GM23338 (cell line): ENCODE results near the gene PCP2. TPM values are rescaled to one million over a fixed set of nuclear protein-coding genes. Genes with fewer than 3 reads are reported as not detected.
A peak's percentile ranks its signal among the peaks of the same experiment; 100 is the strongest.

Experiments
- ATAC-seq: fragments of 200-7000 bp; cut with Tn5 transposase; 3 replicates; pipeline ENCODE4 v1.9.1; 2020
- DNase-seq: peaks from one replicate; pipeline ENCODE4 v3.0.0-alpha.2; 2015; ENCODE audit warnings: low spot score
- H2AFZ ChIP-seq: fragments of 200-600 bp; sonication (generic); 2 replicates; pipeline ENCODE4 v1.8.0; 2016; ENCODE audit warnings: antibody characterized with exemption, mild to moderate bottlenecking, moderate library complexity
- H3F3A ChIP-seq: fragments of 200-600 bp; sonication (generic); replicated peaks from 2 replicates; pipeline ENCODE4 v1.8.0; 2017; ENCODE audit warnings: antibody characterized with exemption, mixed run types, low read depth
- H3K27ac ChIP-seq: fragments of 200-600 bp; sonication (generic); 2 replicates; pipeline ENCODE4 v1.6.1; 2016; ENCODE audit warnings: low read depth
- H3K27me3 ChIP-seq: fragments of 200-600 bp; sonication (generic); 2 replicates; pipeline ENCODE4 v1.8.0; 2016; ENCODE audit warnings: mild to moderate bottlenecking, mixed run types, moderate library complexity; ENCODE audit not compliant: insufficient read depth
- H3K36me3 ChIP-seq: fragments of 200-600 bp; sonication (generic); 2 replicates; pipeline ENCODE4 v1.8.0; 2016; ENCODE audit warnings: mild to moderate bottlenecking; ENCODE audit not compliant: insufficient read depth
- H3K4me1 ChIP-seq: fragments of 200-600 bp; sonication (generic); 2 replicates; pipeline ENCODE4 v1.8.0; 2016; ENCODE audit warnings: mild to moderate bottlenecking, moderate library complexity; ENCODE audit not compliant: insufficient read depth
- H3K4me2 ChIP-seq: fragments of 200-600 bp; sonication (generic); 2 replicates; pipeline ENCODE4 v1.7.1; 2017; ENCODE audit warnings: mixed run types
- H3K4me3 ChIP-seq: fragments of 200-600 bp; sonication (generic); 2 replicates; pipeline ENCODE4 v1.6.1; 2016; ENCODE audit warnings: mixed run types
- H3K79me2 ChIP-seq: fragments of 200-600 bp; sonication (generic); replicated peaks from 2 replicates; pipeline ENCODE4 v1.8.0; 2017; ENCODE audit warnings: mild to moderate bottlenecking; ENCODE audit not compliant: insufficient read depth
- H3K9me2 ChIP-seq: fragments of 200-600 bp; sonication (generic); 2 replicates; pipeline ENCODE4 v1.8.0; 2017; ENCODE audit not compliant: insufficient read depth
- H4K20me1 ChIP-seq: fragments of 200-600 bp; sonication (generic); replicated peaks from 2 replicates; pipeline ENCODE4 v1.8.0; 2017; ENCODE audit warnings: mild to moderate bottlenecking; ENCODE audit not compliant: insufficient read depth
- H3K27ac Mint-ChIP-seq: 2 replicates; pipeline ENCODE4 v1.8.0; 2020; ENCODE audit warnings: inconsistent platforms, mild to moderate bottlenecking, moderate library complexity, mixed read lengths
- H3K27me3 Mint-ChIP-seq: 3 replicates; pipeline ENCODE4 v1.8.0; 2022; ENCODE audit warnings: low read depth, mild to moderate bottlenecking, moderate library complexity, mixed read lengths, inconsistent platforms; ENCODE audit not compliant: insufficient read depth, poor library complexity
- H3K36me3 Mint-ChIP-seq: 3 replicates; pipeline ENCODE4 v1.8.0; 2021; ENCODE audit warnings: low read depth, mild to moderate bottlenecking, inconsistent platforms, moderate library complexity, mixed read lengths
- H3K4me1 Mint-ChIP-seq: 3 replicates; pipeline ENCODE4 v1.8.0; 2020; ENCODE audit warnings: mild to moderate bottlenecking, inconsistent platforms, mixed read lengths
- H3K4me3 Mint-ChIP-seq: 3 replicates; pipeline ENCODE4 v1.8.0; 2021; ENCODE audit warnings: moderate library complexity, mild to moderate bottlenecking, inconsistent platforms, mixed read lengths
- H3K9me3 Mint-ChIP-seq: 3 replicates; pipeline ENCODE4 v1.8.0; 2020; ENCODE audit warnings: moderate library complexity, mild to moderate bottlenecking, inconsistent platforms, mixed read lengths
- CREB1 ChIP-seq: fragments of 250-450 bp; sonication (Bioruptor Pico); IDR thresholded peaks from 2 replicates; pipeline ENCODE4 v1.5.0; 2020; ENCODE audit warnings: low read depth, mild to moderate bottlenecking, moderate library complexity
- ETS1 ChIP-seq: IDR thresholded peaks from 2 replicates; pipeline ENCODE4 v1.6.1; 2016; ENCODE audit warnings: antibody characterized with exemption
- EZH2phosphoT487 ChIP-seq: fragments of 200-600 bp; sonication (generic); IDR thresholded peaks from one replicate; pipeline ENCODE4 v1.8.1; 2018; ENCODE audit warnings: antibody characterized with exemption; ENCODE audit not compliant: unreplicated experiment
- JUNB ChIP-seq: IDR thresholded peaks from one replicate; pipeline ENCODE4 v1.6.1; 2016; ENCODE audit warnings: antibody characterized with exemption; ENCODE audit not compliant: unreplicated experiment
- NANOG ChIP-seq: IDR thresholded peaks from 2 replicates; pipeline ENCODE4 v1.6.1; 2016; ENCODE audit warnings: antibody characterized with exemption, borderline replicate concordance
- POLR2AphosphoS5 ChIP-seq: IDR thresholded peaks from 2 replicates; pipeline ENCODE4 v1.6.1; 2016; ENCODE audit warnings: antibody characterized with exemption, low read depth
- STAT1 ChIP-seq: IDR thresholded peaks from one replicate; pipeline ENCODE4 v1.6.1; 2016; ENCODE audit warnings: antibody characterized with exemption; ENCODE audit not compliant: unreplicated experiment
- ZNF114 ChIP-seq: fragments of 250-450 bp; sonication (Bioruptor Pico); IDR thresholded peaks from 2 replicates; pipeline ENCODE4 v1.5.0; 2020; ENCODE audit warnings: mild to moderate bottlenecking, moderate library complexity
- ZNF331 ChIP-seq: fragments of 250-450 bp; sonication (Bioruptor Pico); IDR thresholded peaks from 2 replicates; pipeline ENCODE4 v1.5.0; 2020; ENCODE audit warnings: low read depth, mild to moderate bottlenecking, moderate library complexity
- polyA plus RNA-seq: library from polyadenylated mRNA; unstranded; fragments of >200 nt; fragmentation: Nextera tagmentation; extraction: Ambion mirVana; gene quantifications from 2 replicates; pipeline ENCODE4 v1.2.1, GENCODE V29; 2016
- total RNA-seq: library from RNA; depleted of rRNA; stranded (reverse); fragments of >200 nt; shearing (Covaris generic); gene quantifications from 2 replicates; pipeline ENCODE4 v1.2.3, GENCODE V29; 2014
- TF ChIP-seq, protein P1 (sequence below): IDR thresholded peaks from one replicate; pipeline ENCODE4 v1.6.1; 2018; ENCODE audit warnings: antibody characterized with exemption; ENCODE audit not compliant: unreplicated experiment
- TF ChIP-seq, protein P2 (sequence below), 2 experiments: fragments of 200-600 bp in 1 of 2; sonication (generic) in 1 of 2; conservative IDR thresholded peaks; 2 replicates each; pipeline versions ENCODE4 v1.5.1 to v1.6.1; 2016 to 2017; ENCODE audit warnings: antibody characterized with exemption in 2 of 2, low read depth in 2 of 2, mild to moderate bottlenecking in 2 of 2, moderate library complexity in 1 of 2

The PCP2 gene
- total and polyA plus RNA-seq, 2 experiments from 2014 or later, result not detected

DNA sequence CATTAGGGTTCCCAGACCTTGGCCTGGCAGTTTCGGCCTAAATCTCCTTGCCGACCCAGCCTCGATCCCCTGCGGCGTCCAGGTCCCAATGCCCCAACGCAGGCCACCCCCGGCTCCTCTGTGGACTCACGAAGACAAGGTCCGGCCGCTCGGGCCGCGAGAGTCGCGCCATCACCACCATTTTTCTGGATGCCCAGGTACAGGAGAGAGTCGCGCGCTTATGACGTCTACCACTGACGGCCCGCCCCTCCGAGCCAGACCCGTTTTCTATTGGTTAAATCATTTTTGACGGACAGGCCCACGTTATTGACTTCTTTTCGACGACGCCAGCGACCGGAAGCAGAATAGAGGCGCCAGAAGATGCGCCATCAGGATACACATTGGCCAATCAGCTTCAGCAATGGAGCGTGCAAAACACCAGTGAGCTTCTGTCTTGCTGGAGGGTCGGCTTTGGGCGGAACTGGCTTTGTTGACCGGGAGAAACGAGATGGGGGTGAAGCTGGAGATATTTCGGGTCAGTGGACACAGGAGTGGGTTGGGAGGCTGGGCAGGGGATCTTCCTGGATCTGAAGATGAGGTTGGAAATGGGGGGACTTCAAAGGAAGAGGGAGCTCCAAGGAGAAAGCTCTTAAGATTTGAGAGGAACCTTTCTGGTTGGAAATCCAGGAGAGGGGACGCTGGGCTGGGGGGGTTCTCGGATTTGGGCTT lies 4.0 kb downstream of the PCP2 start, which contains the start of the genes PET100 and XAB2 (continued):
- TF ChIP-seq NANOG, result no peak

- no peak for TF ChIP-seq EZH2phosphoT487
- no peak for TF ChIP-seq POLR2AphosphoS5
- Histone ChIP-seq H3F3A (no peaks in the 10 kb centered on the region), H3K27ac (0 out of 2 replicates have a peak overlapping the region, but pooled peaks have one; percentile 40), H3K9me2 (no peaks in the 10 kb centered on the region), H4K20me1 (peaks cover 8% of the 10 kb centered on the region), H3K27me3 (no peaks in the 10 kb centered on the region), H3K4me3 (peak overlapping the region; percentile 89), H3K36me3 (no peaks in the 10 kb centered on the region), H3K79me2 (peaks cover 43% of the 10 kb centered on the region), H3K4me1 (peaks cover 14% of the 10 kb centered on the region; the same call in 1 of the 2 replicates), H3K4me2 (peak overlapping the region; percentile 88), H2AFZ (peak overlapping the region; percentile 23; the same call in 1 of the 2 replicates)
- Mint-ChIP-seq H3K9me3 (no peaks in the 10 kb centered on the region; the same call in 2 of the 3 replicates), H3K27ac (peak overlapping the region; percentile 92), H3K4me3 (peak overlapping the region; percentile 97), H3K27me3 (peaks cover 13% of the 10 kb centered on the region), H3K36me3 (peaks cover 8% of the 10 kb centered on the region; the same call in 2 of the 3 replicates), H3K4me1 (peaks cover 16% of the 10 kb centered on the region)
- ATAC-seq (no peak), DNase-seq (peak; percentile 33)
Measured at GRCh38 chr19:7628589-7629311, 4.8 kb downstream of the PCP2 start.

GRCh38 chr19:7627166-7627565 lies 6.4 kb downstream of the PCP2 start:
- H3K4me2 ChIP-seq, result no peak overlapping the region
- H4K20me1 ChIP-seq, result peaks cover 8% of the 10 kb centered on the region
- no peak for DNase-seq
- Mint-ChIP-seq H3K36me3 (peaks cover 18% of the 10 kb centered on the region), H3K4me1 (peaks cover 16% of the 10 kb centered on the region), H3K4me3 (no peak overlapping the region), H3K27me3 (peaks cover 13% of the 10 kb centered on the region), H3K27ac (no peak overlapping the region), H3K9me3 (no peaks in the 10 kb centered on the region; the same call in 2 of the 3 replicates)
- no peaks in the 10 kb centered on the region for H3K27me3 ChIP-seq
- peaks cover 14% of the 10 kb centered on the region; the same call in 1 of the 2 replicates for H3K4me1 ChIP-seq
- H3F3A ChIP-seq, result no peaks in the 10 kb centered on the region
- no peaks in the 10 kb centered on the region; the same call in 1 of the 2 replicates for H3K36me3 ChIP-seq
- H2AFZ ChIP-seq, result no peak overlapping the region
- H3K27ac ChIP-seq, result no peak overlapping the region
- no peak for ATAC-seq
- H3K4me3 ChIP-seq, result no peak overlapping the region
- H3K79me2 ChIP-seq, result peaks cover 43% of the 10 kb centered on the region
- H3K9me2 ChIP-seq, result no peaks in the 10 kb centered on the region
- TF ChIP-seq CREB1 (CRISPR knock-in tag) (no peak), EZH2phosphoT487 (no peak), ZNF114 (CRISPR knock-in tag) (no peak), ZNF331 (CRISPR knock-in tag) (no peak), JUNB (no peak), ETS1 (no peak), POLR2AphosphoS5 (no peak), NANOG (no peak), STAT1 (no peak)
- TF ChIP-seq, protein P1, sequence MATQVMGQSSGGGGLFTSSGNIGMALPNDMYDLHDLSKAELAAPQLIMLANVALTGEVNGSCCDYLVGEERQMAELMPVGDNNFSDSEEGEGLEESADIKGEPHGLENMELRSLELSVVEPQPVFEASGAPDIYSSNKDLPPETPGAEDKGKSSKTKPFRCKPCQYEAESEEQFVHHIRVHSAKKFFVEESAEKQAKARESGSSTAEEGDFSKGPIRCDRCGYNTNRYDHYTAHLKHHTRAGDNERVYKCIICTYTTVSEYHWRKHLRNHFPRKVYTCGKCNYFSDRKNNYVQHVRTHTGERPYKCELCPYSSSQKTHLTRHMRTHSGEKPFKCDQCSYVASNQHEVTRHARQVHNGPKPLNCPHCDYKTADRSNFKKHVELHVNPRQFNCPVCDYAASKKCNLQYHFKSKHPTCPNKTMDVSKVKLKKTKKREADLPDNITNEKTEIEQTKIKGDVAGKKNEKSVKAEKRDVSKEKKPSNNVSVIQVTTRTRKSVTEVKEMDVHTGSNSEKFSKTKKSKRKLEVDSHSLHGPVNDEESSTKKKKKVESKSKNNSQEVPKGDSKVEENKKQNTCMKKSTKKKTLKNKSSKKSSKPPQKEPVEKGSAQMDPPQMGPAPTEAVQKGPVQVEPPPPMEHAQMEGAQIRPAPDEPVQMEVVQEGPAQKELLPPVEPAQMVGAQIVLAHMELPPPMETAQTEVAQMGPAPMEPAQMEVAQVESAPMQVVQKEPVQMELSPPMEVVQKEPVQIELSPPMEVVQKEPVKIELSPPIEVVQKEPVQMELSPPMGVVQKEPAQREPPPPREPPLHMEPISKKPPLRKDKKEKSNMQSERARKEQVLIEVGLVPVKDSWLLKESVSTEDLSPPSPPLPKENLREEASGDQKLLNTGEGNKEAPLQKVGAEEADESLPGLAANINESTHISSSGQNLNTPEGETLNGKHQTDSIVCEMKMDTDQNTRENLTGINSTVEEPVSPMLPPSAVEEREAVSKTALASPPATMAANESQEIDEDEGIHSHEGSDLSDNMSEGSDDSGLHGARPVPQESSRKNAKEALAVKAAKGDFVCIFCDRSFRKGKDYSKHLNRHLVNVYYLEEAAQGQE, result no peak
- TF ChIP-seq, protein P2, sequence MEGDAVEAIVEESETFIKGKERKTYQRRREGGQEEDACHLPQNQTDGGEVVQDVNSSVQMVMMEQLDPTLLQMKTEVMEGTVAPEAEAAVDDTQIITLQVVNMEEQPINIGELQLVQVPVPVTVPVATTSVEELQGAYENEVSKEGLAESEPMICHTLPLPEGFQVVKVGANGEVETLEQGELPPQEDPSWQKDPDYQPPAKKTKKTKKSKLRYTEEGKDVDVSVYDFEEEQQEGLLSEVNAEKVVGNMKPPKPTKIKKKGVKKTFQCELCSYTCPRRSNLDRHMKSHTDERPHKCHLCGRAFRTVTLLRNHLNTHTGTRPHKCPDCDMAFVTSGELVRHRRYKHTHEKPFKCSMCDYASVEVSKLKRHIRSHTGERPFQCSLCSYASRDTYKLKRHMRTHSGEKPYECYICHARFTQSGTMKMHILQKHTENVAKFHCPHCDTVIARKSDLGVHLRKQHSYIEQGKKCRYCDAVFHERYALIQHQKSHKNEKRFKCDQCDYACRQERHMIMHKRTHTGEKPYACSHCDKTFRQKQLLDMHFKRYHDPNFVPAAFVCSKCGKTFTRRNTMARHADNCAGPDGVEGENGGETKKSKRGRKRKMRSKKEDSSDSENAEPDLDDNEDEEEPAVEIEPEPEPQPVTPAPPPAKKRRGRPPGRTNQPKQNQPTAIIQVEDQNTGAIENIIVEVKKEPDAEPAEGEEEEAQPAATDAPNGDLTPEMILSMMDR (conservative IDR thresholded peaks at IDR 0.05; ENCODE audit: low read depth in 2 of 2), result no peak
